Measurements from ENCODE around the gene NTMT1.

The NTMT1 gene

GRCh38 chr9:129585352-129585751 lies 40.6 kb upstream of the NTMT1 start:
- TF ChIP-seq CTCF (conservative IDR thresholded peaks at IDR 0.05; ENCODE audit: low read depth, low read length) = no peak
- Histone ChIP-seq H4K20me1 (ENCODE audit: insufficient read depth) (no peaks in the 10 kb centered on the region), H3K9ac (no peak overlapping the region), H3K4me2 (no peak overlapping the region), H3K27me3 (ENCODE audit: insufficient read depth, low read depth) (no peaks in the 10 kb centered on the region), H3K79me2 (ENCODE audit: insufficient read depth, low read depth) (0 out of 2 replicates have a peak, but pooled peaks cover 7% of the 10 kb centered on the region), H2AFZ (ENCODE audit: low read depth) (no peak overlapping the region), H3K4me3 (IDR thresholded peaks at IDR 0.05; ENCODE audit: insufficient read depth, low read depth, low read length) (no peak overlapping the region), H3K27ac (no peak overlapping the region), H3K36me3 (ENCODE audit: insufficient read depth) (no peaks in the 10 kb centered on the region), H3K4me1 (ENCODE audit: low read depth, poor library complexity, severe bottlenecking) (peaks cover 51% of the 10 kb centered on the region)

GRCh38 chr9:129586245-129586644 lies 39.7 kb upstream of the NTMT1 start:
- no peaks in the 10 kb centered on the region for H3K27me3 ChIP-seq (ENCODE audit: insufficient read depth, low read depth)
- TF ChIP-seq CTCF (conservative IDR thresholded peaks at IDR 0.05; ENCODE audit: low read depth, low read length) = no peak
- H3K9ac ChIP-seq = no peak overlapping the region
- H3K4me2 ChIP-seq = no peak overlapping the region
- no peak overlapping the region for H2AFZ ChIP-seq (ENCODE audit: low read depth)
- H3K79me2 ChIP-seq (ENCODE audit: insufficient read depth, low read depth) = 0 out of 2 replicates have a peak, but pooled peaks cover 4% of the 10 kb centered on the region
- no peaks in the 10 kb centered on the region for H4K20me1 ChIP-seq (ENCODE audit: insufficient read depth)
- H3K27ac ChIP-seq = no peak overlapping the region
- no peaks in the 10 kb centered on the region for H3K36me3 ChIP-seq (ENCODE audit: insufficient read depth)
- H3K4me3 ChIP-seq (IDR thresholded peaks at IDR 0.05; ENCODE audit: insufficient read depth, low read depth, low read length) = no peak overlapping the region
- H3K4me1 ChIP-seq (ENCODE audit: low read depth, poor library complexity, severe bottlenecking) = peaks cover 42% of the 10 kb centered on the region

GRCh38 chr9:129586685-129587084 lies 39.3 kb upstream of the NTMT1 start:
- H3K27me3 ChIP-seq (ENCODE audit: insufficient read depth, low read depth) = no peaks in the 10 kb centered on the region
- no peak overlapping the region for H3K27ac ChIP-seq
- H4K20me1 ChIP-seq (ENCODE audit: insufficient read depth) = no peaks in the 10 kb centered on the region
- H3K79me2 ChIP-seq (ENCODE audit: insufficient read depth, low read depth) = no peaks in the 10 kb centered on the region
- H3K4me3 ChIP-seq (IDR thresholded peaks at IDR 0.05; ENCODE audit: insufficient read depth, low read depth, low read length) = no peak overlapping the region
- no peak for TF ChIP-seq CTCF (conservative IDR thresholded peaks at IDR 0.05; ENCODE audit: low read depth, low read length)
- H2AFZ ChIP-seq (ENCODE audit: low read depth) = no peak overlapping the region
- H3K36me3 ChIP-seq (ENCODE audit: insufficient read depth) = no peaks in the 10 kb centered on the region
- H3K4me1 ChIP-seq (ENCODE audit: low read depth, poor library complexity, severe bottlenecking) = peaks cover 38% of the 10 kb centered on the region
- no peak overlapping the region for H3K9ac ChIP-seq
- H3K4me2 ChIP-seq = no peak overlapping the region

- H3K27ac ChIP-seq = no peak overlapping the region
- H3K4me1 ChIP-seq (ENCODE audit: low read depth, poor library complexity, severe bottlenecking) = peaks cover 29% of the 10 kb centered on the region
- no peaks in the 10 kb centered on the region for H3K27me3 ChIP-seq (ENCODE audit: insufficient read depth, low read depth)
- no peak for TF ChIP-seq CTCF (conservative IDR thresholded peaks at IDR 0.05; ENCODE audit: low read depth, low read length)
- H3K4me3 ChIP-seq (IDR thresholded peaks at IDR 0.05; ENCODE audit: insufficient read depth, low read depth, low read length) = no peak overlapping the region
- H3K9ac ChIP-seq = no peak overlapping the region
- H2AFZ ChIP-seq (ENCODE audit: low read depth) = no peak overlapping the region
- no peaks in the 10 kb centered on the region for H4K20me1 ChIP-seq (ENCODE audit: insufficient read depth)
- H3K4me2 ChIP-seq = no peak overlapping the region
- no peaks in the 10 kb centered on the region for H3K36me3 ChIP-seq (ENCODE audit: insufficient read depth)
- H3K79me2 ChIP-seq (ENCODE audit: insufficient read depth, low read depth) = no peaks in the 10 kb centered on the region
Measured at GRCh38 chr9:129587487-129588262, 38.3 kb upstream of the NTMT1 start.
